Type B pancreatic cell (in vitro differentiated cells): ENCODE data around the gene LDOC1. TPM values are rescaled to one million over a fixed set of nuclear protein-coding genes. Genes with fewer than 3 reads are reported as not detected.

ENCODE experiments used
- DNase-seq: peaks from one replicate; pipeline ENCODE4 v3.0.0; 2021; ENCODE audit warnings: mixed read lengths; ENCODE audit not compliant: unreplicated experiment; ENCODE audit errors: extremely low spot score
- H3K27ac Mint-ChIP-seq: 2 replicates; pipeline ENCODE4 v1.8.0; 2021; ENCODE audit warnings: mild to moderate bottlenecking, mixed read lengths
- H3K27me3 Mint-ChIP-seq: 2 replicates; pipeline ENCODE4 v1.8.0; 2021; ENCODE audit warnings: mixed read lengths
- H3K36me3 Mint-ChIP-seq: 2 replicates; pipeline ENCODE4 v1.8.0; 2021; ENCODE audit warnings: mixed read lengths
- H3K4me1 Mint-ChIP-seq: one replicate; pipeline ENCODE4 v1.8.0; 2021; ENCODE audit warnings: mixed read lengths; ENCODE audit not compliant: unreplicated experiment
- H3K4me3 Mint-ChIP-seq: 2 replicates; pipeline ENCODE4 v1.8.0; 2021; ENCODE audit warnings: mild to moderate bottlenecking, mixed read lengths
- H3K9me3 Mint-ChIP-seq: 2 replicates; pipeline ENCODE4 v1.8.0; 2021; ENCODE audit warnings: mixed read lengths
- total RNA-seq: library from RNA; stranded (reverse); gene quantifications from 2 replicates; pipeline ENCODE4 v1.2.1, GENCODE V29; 2021; ENCODE audit warnings: low replicate concordance
- TF ChIP-seq, protein P1 (sequence below): fragments of 200-600 bp; sonication (generic); conservative IDR thresholded peaks from 2 replicates; pipeline ENCODE4 v1.5.0; 2021; ENCODE audit warnings: antibody characterized with exemption, mild to moderate bottlenecking

The LDOC1 gene
- total RNA-seq, 1 donor from 2014 or later: 48.7 TPM

DNA sequence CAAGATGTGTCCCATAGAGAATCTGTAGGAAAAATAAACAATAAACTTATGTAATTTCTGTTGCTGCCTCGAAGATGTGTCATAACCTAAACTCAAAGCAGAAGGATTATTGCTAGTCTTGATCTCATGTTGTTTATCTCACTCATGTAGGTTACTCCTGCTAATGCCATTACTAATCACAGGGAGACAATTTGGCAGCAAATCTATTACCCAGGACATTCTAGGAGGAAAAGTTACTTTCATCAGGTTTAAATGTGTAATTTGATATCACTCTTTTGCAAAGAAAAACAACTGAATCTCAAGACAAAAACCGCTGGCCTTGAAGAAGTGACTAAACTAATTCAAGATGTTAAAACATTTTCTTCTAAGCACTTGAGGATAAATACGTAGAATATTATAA is 34.0 kb downstream of the LDOC1 start:
- no peaks in the 10 kb centered on the region for H3K4me1 Mint-ChIP-seq
- no peaks in the 10 kb centered on the region for H3K27me3 Mint-ChIP-seq
- H3K36me3 Mint-ChIP-seq: no peaks in the 10 kb centered on the region
- no peak overlapping the region for H3K27ac Mint-ChIP-seq
- no peak overlapping the region for H3K4me3 Mint-ChIP-seq
- TF ChIP-seq, protein P1, sequence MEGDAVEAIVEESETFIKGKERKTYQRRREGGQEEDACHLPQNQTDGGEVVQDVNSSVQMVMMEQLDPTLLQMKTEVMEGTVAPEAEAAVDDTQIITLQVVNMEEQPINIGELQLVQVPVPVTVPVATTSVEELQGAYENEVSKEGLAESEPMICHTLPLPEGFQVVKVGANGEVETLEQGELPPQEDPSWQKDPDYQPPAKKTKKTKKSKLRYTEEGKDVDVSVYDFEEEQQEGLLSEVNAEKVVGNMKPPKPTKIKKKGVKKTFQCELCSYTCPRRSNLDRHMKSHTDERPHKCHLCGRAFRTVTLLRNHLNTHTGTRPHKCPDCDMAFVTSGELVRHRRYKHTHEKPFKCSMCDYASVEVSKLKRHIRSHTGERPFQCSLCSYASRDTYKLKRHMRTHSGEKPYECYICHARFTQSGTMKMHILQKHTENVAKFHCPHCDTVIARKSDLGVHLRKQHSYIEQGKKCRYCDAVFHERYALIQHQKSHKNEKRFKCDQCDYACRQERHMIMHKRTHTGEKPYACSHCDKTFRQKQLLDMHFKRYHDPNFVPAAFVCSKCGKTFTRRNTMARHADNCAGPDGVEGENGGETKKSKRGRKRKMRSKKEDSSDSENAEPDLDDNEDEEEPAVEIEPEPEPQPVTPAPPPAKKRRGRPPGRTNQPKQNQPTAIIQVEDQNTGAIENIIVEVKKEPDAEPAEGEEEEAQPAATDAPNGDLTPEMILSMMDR: no peak
- DNase-seq: no peak
- H3K9me3 Mint-ChIP-seq: no peaks in the 10 kb centered on the region

DNA sequence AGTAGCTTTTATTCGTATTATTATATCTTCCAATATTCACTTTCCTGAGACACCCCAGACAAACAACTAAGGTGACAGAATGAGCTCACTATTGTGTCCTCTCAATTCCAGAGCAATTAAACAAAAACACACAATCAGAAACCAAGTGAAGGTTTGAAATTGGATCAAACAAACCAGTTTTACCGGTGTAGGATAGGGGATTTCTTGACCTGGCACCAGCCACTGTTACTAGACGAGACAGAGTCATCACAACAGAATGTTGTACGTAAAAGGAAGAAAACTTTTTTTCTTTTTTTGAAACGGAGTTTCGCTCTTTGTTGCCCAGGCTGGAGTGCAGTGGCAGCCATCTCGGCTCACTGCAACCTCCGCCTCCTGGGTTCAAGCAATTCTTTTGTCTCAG is 43.7 kb downstream of the LDOC1 start:
- no peaks in the 10 kb centered on the region for H3K9me3 Mint-ChIP-seq
- H3K4me3 Mint-ChIP-seq: no peak overlapping the region
- TF ChIP-seq, protein P1: no peak
- no peaks in the 10 kb centered on the region for H3K4me1 Mint-ChIP-seq
- H3K27ac Mint-ChIP-seq: peak overlapping the region; percentile 40
- no peak for DNase-seq
- H3K36me3 Mint-ChIP-seq: no peaks in the 10 kb centered on the region
- no peaks in the 10 kb centered on the region for H3K27me3 Mint-ChIP-seq

DNA sequence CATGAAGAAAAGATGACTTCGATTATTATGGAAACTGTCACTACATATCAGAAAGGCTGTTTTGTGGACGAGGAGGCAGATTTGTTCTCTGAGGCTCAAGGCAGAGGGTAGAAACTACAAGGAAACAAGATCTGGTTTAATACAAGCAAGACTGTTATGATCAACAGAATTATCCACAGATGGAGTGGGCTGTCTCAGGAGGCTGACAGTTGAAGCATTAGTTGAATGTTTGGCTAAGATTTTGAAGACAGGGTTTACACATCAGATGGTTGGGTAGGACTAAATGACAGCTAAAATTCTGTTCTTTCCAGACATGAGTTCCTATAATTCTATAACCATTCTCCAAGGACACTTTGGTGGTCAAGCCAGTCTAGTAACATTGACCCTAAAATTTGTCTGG is 49.8 kb downstream of the LDOC1 start:
- H3K36me3 Mint-ChIP-seq: no peaks in the 10 kb centered on the region
- no peak overlapping the region for H3K4me3 Mint-ChIP-seq
- no peaks in the 10 kb centered on the region for H3K4me1 Mint-ChIP-seq
- DNase-seq: no peak
- no peak overlapping the region for H3K27ac Mint-ChIP-seq
- no peaks in the 10 kb centered on the region for H3K27me3 Mint-ChIP-seq
- TF ChIP-seq, protein P1: no peak
- no peaks in the 10 kb centered on the region for H3K9me3 Mint-ChIP-seq

Other genes with a start within 250 kb of the LDOC1 start
- gene SPANXB1, start 174.5 kb downstream of the LDOC1 start, total RNA-seq: not detected in 2 replicates
- gene SPANXC, start 65.4 kb upstream of the LDOC1 start, total RNA-seq: not detected in 2 replicates